Stimulated activated CD8-positive, alpha-beta memory T cell treated with anti-CD3 and anti-CD28 coated beads, Interleukin-7, amount 100 ng/mL, for 48 hours (primary cell): ENCODE data around the gene GOT1.
A peak's percentile ranks its signal among the peaks of the same experiment; 100 is the strongest.

Experiments
- DNase-seq, 2 donors: peaks; one replicate each; pipeline ENCODE4 v3.0.0-alpha.2; 2020; ENCODE audit warnings: low read depth in 1 of 2; ENCODE audit errors: extremely low read depth in 1 of 2

The GOT1 gene

DNA sequence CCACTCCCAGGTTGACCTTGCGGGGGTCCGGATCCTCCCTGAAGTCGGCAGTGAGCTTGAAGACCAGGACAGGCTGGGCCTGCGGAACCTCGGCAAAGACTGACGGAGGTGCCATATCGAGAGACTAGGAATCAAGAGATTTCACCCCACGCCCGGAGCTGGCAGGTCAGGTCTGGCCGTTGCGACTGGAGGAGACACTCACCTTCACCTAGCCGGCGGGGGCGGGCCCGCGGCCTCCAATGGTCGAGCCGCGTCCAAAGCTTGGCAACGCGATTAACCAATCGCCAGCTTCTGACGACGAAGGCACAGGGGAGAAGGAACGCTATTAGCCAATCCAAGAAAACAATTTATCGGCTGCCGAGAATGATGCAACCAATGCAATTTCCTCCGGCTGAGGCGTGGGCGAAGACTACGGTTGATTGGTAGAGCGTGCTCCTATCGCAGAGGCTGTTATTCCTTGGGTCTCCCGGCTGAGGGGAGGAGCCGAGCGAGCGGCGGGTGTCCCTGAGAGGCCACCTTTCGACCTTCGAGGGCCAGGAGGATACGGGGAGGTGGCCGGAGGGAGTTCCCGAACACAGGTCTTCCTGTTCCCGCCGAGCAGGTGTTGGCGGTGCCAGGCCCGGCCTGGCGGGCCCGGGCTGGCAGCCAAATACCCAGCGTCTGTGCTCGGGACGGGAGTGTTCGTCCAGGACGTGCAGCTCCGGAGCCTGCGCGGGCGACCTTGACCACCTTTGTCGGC lies at the start of gene GOT1:
GOT1 (minus strand) TSS at position 174 of the 739 bp plus-strand sequence; CDS start at position 115, 59 bp downstream.
- DNase-seq, result peak; percentile 80 to 96

DNA sequence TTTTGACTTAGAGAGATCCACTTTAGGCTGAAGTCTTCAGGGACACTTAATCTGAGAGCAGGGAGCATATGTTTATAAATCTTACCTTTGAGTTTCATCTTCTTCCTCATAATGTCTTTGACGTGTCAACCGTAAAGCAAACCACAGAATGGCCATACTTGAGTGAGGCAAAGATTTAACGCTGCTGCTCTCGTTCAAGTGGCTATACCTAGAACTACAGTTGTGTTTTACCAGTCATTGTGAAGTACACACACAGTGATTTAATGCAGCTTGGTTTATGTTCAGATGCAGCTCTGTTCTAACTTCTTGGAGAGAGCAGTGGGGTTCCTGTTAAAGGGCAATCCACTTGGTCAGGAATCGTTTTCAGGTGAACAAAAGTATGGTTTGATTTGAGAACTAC lies 39.9 kb upstream of the GOT1 start:
- no peak for DNase-seq

- no peak for DNase-seq
Observed at GRCh38 chr10:99467236-99467999, 37.0 kb upstream of the GOT1 start.

- DNase-seq, result no peak
Observed at GRCh38 chr10:99466632-99467223, 36.3 kb upstream of the GOT1 start.

DNA sequence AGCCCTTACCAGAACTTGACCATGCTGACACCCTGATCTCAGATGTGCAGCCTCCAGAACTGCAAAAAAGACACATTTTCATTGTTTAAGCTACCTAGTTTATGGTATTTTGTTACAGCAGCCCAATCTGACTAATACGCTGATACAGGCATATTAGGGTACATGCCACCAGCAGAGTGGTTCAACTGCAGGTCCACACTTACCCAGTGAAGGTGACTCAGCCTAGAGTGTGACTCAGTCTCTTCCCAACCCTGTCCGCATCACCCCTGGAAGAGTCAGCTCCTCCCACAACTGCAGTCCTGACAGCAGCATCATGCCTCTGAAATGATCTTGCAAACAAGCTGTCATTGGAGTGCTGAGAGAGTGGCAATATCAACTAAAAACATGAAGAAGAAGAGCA lies 30.8 kb upstream of the GOT1 start:
- DNase-seq, result no peak

DNA sequence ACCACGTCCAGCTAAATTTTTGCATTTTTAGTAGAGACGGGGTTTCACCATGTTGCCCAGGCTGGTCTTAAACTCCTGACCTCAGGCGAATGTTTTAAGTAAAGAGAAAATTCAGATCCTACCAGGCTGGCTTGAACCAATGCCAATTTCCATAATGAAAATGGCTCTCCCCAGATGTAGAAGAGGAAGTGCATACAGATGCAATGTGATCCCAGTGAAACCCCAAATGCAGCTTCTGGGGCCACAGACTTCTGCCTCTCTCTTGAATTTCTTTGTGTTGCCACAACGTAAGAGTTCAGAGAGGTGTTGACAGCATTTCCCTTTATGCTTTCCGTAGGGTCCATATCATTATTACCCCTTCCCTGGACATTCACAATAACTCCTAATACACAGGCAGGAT lies 29.6 kb upstream of the GOT1 start:
- no peak for DNase-seq

GRCh38 chr10:99459217-99459616 lies 28.8 kb upstream of the GOT1 start:
- DNase-seq, result no peak

DNA sequence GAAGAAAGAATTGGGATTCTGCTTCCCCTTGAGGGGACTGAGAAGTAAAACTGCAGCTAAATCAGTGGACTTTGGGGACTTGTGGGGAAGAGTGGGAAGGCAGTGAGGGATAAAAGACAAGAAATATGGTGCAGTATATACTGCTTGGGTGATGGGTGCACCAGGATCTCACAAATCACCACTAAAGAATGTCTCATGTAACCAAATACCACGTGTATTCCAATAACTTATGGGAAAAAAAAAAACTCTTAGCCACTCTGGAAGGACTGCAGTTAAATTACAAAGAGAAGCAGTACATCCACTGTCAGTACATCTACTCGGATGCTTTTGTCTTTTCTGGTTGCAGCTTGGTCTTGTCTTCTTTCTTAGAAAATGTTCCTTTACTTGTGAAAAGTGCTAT lies 27.4 kb upstream of the GOT1 start:
- DNase-seq, result no peak

GRCh38 chr10:99456931-99457288 lies 26.5 kb upstream of the GOT1 start:
- DNase-seq, result no peak

DNA sequence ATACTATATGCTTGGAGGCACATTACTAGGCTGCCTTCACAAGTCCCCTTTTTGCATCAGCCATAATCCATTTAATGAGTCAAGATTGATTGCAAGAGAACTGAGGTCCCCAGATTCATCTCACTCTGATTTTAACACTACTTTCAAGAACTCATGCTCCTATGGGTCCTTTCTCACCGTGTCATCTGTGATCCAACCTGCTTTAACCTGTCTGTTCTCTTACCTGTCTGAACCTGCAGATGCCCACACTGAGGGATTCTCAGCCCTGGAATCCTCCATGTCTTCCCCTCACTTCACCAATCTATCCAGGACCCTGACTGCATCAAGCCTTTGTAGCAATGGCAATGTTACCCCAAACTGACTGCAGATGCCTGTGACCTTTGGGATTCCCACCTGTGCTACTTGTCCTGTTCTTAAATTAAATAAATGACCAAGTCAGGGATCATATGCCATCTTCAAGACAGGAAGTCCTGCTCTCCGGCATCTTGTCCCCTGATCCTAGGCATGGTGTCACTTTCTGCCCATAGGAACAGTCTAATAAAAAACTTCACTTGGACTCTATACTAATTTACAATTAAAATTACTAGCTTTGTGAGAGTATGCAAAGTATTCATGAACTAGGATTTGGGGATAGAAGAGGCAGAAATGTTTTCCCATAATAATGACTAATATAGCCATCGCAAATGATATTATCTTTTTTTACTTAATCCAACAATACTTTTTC lies 25.9 kb upstream of the GOT1 start:
- no peak for DNase-seq

DNA sequence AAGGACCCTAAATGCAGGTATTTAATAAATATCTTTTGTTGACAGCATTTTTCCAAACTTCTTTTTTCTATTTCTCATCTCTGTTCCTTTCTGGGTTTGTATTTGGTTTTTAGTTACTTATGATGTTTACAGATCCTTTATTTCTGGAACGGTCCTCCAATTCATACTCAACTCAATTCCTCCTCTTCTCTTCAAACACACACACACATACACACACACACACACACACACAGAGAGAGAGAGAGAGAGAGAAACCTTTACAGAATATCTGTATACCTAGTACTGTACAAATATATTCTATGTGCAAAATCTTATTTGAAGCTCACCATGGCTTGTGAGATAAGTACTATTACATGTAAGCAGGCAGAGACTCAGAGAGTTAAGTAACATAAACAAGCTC lies 21.6 kb upstream of the GOT1 start:
- no peak for DNase-seq

GRCh38 chr10:99451499-99451788 lies 21.0 kb upstream of the GOT1 start:
- DNase-seq, result no peak

DNA sequence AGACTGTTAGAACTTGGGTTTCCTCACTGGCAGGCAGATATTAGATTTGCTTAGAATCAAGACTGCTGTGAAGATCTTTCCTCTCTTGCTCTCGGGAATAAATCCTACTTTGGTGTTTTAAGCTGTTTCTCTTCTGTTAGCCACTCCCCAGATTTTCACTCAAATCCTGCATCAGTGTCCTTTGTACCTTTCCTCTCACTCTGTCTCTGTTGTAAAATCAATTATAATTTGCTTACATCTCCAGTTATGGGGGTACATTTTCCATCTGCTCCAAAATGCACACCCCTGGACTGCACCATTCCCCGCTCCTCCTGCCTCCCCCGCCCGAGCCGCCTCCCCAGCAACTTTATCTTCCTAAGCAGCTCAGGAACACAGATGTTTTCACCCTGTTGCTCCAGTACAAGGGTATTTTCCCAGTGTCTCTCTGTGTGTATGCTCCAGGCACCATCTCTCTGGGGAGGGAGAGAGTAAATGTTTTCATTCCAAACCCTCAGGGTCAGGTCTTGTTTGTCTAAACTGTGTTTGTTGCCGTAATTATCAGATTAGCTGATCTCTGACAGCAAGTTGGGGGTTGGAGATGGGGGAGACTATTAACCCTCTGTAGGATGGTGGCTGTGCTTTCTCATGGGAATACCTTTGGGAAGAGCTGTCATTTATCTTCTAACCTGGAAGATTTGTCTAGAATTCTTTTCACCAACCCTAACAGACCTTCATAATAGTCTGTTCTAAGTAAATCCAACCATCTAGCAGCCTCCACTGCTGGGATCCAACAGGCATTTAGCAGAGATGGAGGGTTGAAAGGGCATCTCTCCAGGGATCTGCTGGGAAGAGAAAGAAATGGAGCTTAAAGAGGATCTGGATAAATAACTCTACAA lies 20.4 kb upstream of the GOT1 start:
- DNase-seq, result no peak

DNA sequence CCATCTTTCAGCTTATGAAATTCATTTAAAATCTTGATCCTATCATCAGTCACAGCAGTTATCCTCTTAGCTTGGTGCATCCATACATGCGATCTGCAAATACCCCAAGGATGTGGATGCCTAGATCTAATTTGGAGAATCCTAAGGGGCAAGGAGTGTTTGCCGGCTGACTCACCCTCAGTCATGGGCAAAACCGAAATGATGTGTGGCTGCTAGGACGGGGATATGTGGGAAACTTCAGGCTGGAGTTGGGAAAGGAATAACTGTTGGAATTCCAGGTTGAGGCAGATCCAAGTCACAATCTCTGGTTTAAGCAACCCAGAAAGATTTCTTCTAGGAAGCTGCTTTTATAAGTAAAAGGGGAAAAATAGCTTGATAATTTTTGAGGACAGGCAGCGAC lies 19.7 kb upstream of the GOT1 start:
- no peak for DNase-seq

DNA sequence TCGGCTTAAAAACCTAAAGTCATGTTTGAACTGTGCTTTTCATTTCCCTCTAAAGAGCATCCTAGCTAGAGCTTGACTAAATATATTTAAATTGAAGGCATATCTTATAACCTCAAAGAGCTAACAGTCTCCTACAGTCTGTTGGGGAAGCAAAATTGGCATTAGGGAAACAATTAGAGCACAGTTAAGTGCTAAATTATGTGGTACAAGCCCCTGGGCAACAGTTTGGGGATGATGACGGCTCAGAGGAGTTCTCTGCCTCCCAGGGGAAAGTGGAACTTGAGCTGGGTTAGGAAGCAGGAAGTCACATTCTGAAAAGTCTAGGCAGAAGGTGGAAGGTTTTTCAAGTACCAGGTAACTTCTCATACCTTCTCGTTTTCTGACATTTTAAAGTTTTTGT lies 18.6 kb upstream of the GOT1 start:
- no peak for DNase-seq

DNA sequence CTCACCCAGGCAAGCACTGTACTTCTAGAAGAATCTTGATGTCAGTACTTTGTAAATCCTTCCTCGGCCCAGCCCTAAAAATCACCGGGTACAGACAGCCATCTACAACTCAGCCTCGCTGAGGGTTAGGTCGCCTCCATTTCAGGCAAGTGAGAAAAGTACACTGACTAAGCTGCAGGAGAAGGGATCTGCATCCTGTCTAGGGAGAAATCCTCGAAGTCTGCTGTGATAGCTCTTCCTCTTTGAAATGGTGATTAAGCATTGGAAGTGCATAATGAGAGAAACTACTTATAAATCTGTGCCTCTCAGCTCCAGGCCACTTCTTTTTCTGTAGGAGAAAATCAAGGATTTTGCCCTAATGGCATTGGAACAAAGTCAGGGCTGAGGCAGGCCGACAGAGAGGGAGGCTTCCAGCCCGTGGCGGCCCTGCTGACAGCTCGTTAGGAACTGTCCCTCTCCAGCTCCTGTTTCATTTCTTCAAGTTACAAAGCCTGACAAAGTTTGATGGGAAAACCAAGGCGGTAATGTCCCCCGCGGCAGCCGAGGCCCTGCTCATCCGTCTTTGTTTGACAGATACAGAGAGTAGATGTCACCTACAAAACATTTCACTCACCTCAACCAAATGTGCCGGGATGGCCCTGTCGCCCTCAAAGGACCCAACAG lies 14.1 kb upstream of the GOT1 start:
- DNase-seq, result no peak

DNA sequence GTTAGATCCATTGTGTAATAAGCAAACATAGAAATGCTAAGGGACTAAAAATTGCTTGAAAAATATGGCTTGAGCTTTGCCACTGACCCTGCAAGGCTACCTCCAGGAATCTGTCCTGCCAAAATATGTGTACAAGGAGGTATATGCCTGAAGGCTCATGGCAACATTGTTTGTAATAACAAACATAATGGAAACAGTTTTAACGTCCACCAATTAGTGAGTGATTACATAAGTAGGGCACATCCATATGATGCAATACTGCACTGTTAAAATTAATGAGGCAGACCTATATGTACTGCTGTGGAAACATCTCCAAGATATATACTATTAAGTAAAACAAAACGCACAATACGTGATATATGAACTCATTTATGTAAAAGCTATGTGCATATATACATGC lies 13.1 kb upstream of the GOT1 start:
- no peak for DNase-seq

GRCh38 chr10:99442394-99442793 lies 12.0 kb upstream of the GOT1 start:
- no peak for DNase-seq

GRCh38 chr10:99438890-99439289 lies 8.5 kb upstream of the GOT1 start:
- no peak for DNase-seq

GRCh38 chr10:99435986-99436638 lies 5.7 kb upstream of the GOT1 start:
- no peak for DNase-seq
